CD4-positive, alpha-beta T cell (primary cell): ENCODE measurements around the gene RAP1GAP2. TPM values are rescaled to one million over a fixed set of nuclear protein-coding genes. Genes with fewer than 3 reads are reported as not detected.

Experiments
- ATAC-seq: fragments of 200-7000 bp; cut with Tn5 transposase; one replicate; pipeline ENCODE4 v1.10.0; 2022; ENCODE audit warnings: mild to moderate bottlenecking; ENCODE audit not compliant: poor library complexity
- CTCF ChIA-PET: fragments of 350-600 bp; sonication (Branson Sonifier 250); formaldehyde crosslinking; loops from one replicate; lab custom pipeline; 2021; ENCODE audit warnings: antibody characterized with exemption, inconsistent platforms; lab: Charles Lee
- POLR2A ChIA-PET: fragments of 350-600 bp; sonication (Branson Sonifier 250); formaldehyde crosslinking; loops from one replicate; lab custom pipeline; 2021; ENCODE audit warnings: antibody characterized with exemption, inconsistent platforms; lab: Charles Lee
- DNase-seq, 14 experiments: peaks; one replicate each; pipeline ENCODE4 v3.0.0-alpha.2; 2013 to 2020; ENCODE audit warnings: mixed read lengths in 2 of 14
- H3K27ac ChIP-seq, 2 donors: one replicate each; pipeline versions ENCODE4 v1.5.1 to v1.7.0; 2013; ENCODE audit warnings: low read length in 2 of 2, low read depth in 1 of 2, mild to moderate bottlenecking in 1 of 2
- H3K27me3 ChIP-seq, 2 experiments: 1 replicate in 1 of 2; 2 replicates in 1 of 2; pipeline versions ENCODE4 v1.6.1 to v1.7.0; 2013; ENCODE audit warnings: low read length in 2 of 2, control low read depth in 1 of 2, mild to moderate bottlenecking in 1 of 2, moderate library complexity in 1 of 2; ENCODE audit not compliant: insufficient read depth in 2 of 2, control insufficient read depth in 1 of 2
- H3K36me3 ChIP-seq: one replicate; pipeline ENCODE4 v1.6.1; 2013; ENCODE audit warnings: low read length, control low read depth; ENCODE audit not compliant: insufficient read depth
- H3K4me1 ChIP-seq: one replicate; pipeline ENCODE4 v1.6.1; 2013; ENCODE audit warnings: low read length, control low read depth; ENCODE audit not compliant: insufficient read depth
- H3K4me3 ChIP-seq: one replicate; pipeline ENCODE4 v1.5.1; 2013; ENCODE audit warnings: mild to moderate bottlenecking, low read length, moderate library complexity
- H3K9me3 ChIP-seq, 2 experiments: 1 replicate in 1 of 2; 2 replicates in 1 of 2; pipeline versions ENCODE4 v1.6.1 to v1.7.0; 2013; ENCODE audit warnings: low read length in 2 of 2, mild to moderate bottlenecking in 2 of 2, control low read depth in 1 of 2, moderate library complexity in 1 of 2; ENCODE audit not compliant: control insufficient read depth in 1 of 2, insufficient read depth in 1 of 2
- H3K27ac Mint-ChIP-seq: one replicate; pipeline ENCODE4 v1.8.0; 2020; ENCODE audit warnings: mixed read lengths
- H3K27me3 Mint-ChIP-seq: one replicate; pipeline ENCODE4 v1.8.0; 2021; ENCODE audit warnings: mixed read lengths
- H3K36me3 Mint-ChIP-seq: one replicate; pipeline ENCODE4 v1.8.0; 2021; ENCODE audit warnings: low read depth, mixed read lengths
- H3K4me1 Mint-ChIP-seq: one replicate; pipeline ENCODE4 v1.8.0; 2021; ENCODE audit warnings: low read depth, mixed read lengths
- H3K4me3 Mint-ChIP-seq: one replicate; pipeline ENCODE4 v1.8.0; 2020; ENCODE audit warnings: mild to moderate bottlenecking, mixed read lengths
- H3K9me3 Mint-ChIP-seq: one replicate; pipeline ENCODE4 v1.8.0; 2020; ENCODE audit warnings: mixed read lengths
- intact Hi-C, 2 experiments: fragments of 100-400 bp; cut with DNase I in 1 of 2; cut with micrococcal nuclease in 1 of 2; formaldehyde crosslinking; loops; one replicate each; pipeline versions ENCODE4 v1.15.1 to v1.9.0; 2023 to 2025; cut with DNase I, micrococcal nuclease
- total RNA-seq, 174 experiments: library from RNA in 2 of 174; stranded (reverse) in 2 of 174; gene quantifications; one replicate each; pipeline ENCODE4 v1.2.3 and lab custom pipeline; 2021 to 2026
- TF ChIP-seq, protein P1 (sequence below): fragments of 200-600 bp; IDR thresholded peaks from one replicate; pipeline ENCODE4 v1.8.0; 2022; ENCODE audit warnings: antibody characterized with exemption, mild to moderate bottlenecking

RAP1GAP2 gene
- total RNA-seq, 2 experiments from 2014 or later = 46.3 to 49.7 TPM

DNA sequence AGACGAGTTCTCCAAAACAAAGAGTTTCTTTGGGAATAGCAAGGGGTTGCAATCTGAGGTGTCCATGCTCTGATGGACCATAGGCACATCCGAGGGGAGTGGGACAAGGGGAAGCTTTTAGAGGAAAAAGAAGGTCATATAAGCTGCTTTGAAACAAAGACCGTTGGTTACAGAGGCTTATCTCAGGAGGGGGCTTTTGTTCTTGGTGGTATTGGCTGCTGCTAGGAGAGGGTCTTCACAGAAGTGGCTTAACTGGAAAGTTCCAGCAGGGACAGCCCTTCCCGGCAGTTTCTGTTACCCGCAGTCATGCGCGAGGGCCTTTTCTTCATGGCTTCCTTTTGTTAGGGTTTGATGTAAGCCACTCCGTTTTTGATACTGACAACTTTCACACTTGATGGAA lies 76.0 kb downstream of the RAP1GAP2 start:
- H3K4me3 Mint-ChIP-seq = no peak overlapping the region
- no peaks in the 10 kb centered on the region for H3K9me3 Mint-ChIP-seq
- ATAC-seq (no peak), DNase-seq (no peak)
- no peak overlapping the region for H3K4me3 ChIP-seq
- CTCF ChIA-PET = no interaction called here
- no peaks in the 10 kb centered on the region for H3K27me3 ChIP-seq
- intact Hi-C loops = no loop called here
- H3K36me3 ChIP-seq = peaks cover 10% of the 10 kb centered on the region
- TF ChIP-seq, protein P1, sequence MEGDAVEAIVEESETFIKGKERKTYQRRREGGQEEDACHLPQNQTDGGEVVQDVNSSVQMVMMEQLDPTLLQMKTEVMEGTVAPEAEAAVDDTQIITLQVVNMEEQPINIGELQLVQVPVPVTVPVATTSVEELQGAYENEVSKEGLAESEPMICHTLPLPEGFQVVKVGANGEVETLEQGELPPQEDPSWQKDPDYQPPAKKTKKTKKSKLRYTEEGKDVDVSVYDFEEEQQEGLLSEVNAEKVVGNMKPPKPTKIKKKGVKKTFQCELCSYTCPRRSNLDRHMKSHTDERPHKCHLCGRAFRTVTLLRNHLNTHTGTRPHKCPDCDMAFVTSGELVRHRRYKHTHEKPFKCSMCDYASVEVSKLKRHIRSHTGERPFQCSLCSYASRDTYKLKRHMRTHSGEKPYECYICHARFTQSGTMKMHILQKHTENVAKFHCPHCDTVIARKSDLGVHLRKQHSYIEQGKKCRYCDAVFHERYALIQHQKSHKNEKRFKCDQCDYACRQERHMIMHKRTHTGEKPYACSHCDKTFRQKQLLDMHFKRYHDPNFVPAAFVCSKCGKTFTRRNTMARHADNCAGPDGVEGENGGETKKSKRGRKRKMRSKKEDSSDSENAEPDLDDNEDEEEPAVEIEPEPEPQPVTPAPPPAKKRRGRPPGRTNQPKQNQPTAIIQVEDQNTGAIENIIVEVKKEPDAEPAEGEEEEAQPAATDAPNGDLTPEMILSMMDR = no peak
- no peaks in the 10 kb centered on the region for H3K4me1 ChIP-seq
- no peaks in the 10 kb centered on the region for H3K9me3 ChIP-seq
- no peak overlapping the region for H3K27ac ChIP-seq
- H3K4me1 Mint-ChIP-seq = no peaks in the 10 kb centered on the region
- H3K36me3 Mint-ChIP-seq = peaks cover 10% of the 10 kb centered on the region
- POLR2A ChIA-PET = no interaction called here
- no peaks in the 10 kb centered on the region for H3K27me3 Mint-ChIP-seq
- no peak overlapping the region for H3K27ac Mint-ChIP-seq

DNA sequence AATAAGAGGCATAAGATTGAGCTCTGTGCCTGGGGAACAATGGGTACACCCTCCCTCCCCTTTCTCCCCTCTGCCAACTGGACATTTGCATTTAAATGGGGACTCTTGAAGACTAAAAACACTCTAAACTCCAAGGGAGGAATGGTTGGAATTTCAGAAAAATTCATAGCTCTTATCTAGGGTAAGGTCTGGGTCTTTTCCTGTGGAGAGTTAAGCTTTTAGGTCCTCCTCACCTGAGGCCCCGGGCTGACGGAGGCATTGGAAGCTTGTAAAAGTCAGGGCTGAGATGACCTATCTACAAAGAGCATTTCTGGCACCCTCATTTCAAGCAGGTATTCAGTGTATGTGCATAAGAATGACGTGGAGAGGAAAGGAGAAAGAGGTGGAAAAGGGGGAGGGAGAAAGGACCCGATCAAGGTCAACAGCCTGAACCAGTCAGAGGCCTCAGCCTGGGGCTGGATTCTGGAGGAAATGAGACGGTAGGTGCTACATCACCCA lies 78.0 kb downstream of the RAP1GAP2 start:
- Mint-ChIP-seq H3K4me3 (no peak overlapping the region), H3K9me3 (no peaks in the 10 kb centered on the region), H3K36me3 (peaks cover 3% of the 10 kb centered on the region), H3K27me3 (no peaks in the 10 kb centered on the region), H3K27ac (no peak overlapping the region), H3K4me1 (peaks cover 6% of the 10 kb centered on the region)
- peaks cover 0 to 6% of the 10 kb centered on the region in 2 experiments for H3K9me3 ChIP-seq
- intact Hi-C loops = no loop called here
- no peak overlapping the region for H3K27ac ChIP-seq
- H3K4me1 ChIP-seq = peaks cover 7% of the 10 kb centered on the region
- H3K4me3 ChIP-seq = no peak overlapping the region
- POLR2A ChIA-PET = interaction anchor here (0.5 kb wide), 1 partner anchor 174 kb away, joined by 3 read pairs; no protein-coding TSS in a partner anchor
- no peak for DNase-seq
- no peaks in the 10 kb centered on the region for H3K27me3 ChIP-seq
- peaks cover 3% of the 10 kb centered on the region for H3K36me3 ChIP-seq
- no peak for ATAC-seq
- CTCF ChIA-PET = no interaction called here
- TF ChIP-seq, protein P1 = no peak

DNA sequence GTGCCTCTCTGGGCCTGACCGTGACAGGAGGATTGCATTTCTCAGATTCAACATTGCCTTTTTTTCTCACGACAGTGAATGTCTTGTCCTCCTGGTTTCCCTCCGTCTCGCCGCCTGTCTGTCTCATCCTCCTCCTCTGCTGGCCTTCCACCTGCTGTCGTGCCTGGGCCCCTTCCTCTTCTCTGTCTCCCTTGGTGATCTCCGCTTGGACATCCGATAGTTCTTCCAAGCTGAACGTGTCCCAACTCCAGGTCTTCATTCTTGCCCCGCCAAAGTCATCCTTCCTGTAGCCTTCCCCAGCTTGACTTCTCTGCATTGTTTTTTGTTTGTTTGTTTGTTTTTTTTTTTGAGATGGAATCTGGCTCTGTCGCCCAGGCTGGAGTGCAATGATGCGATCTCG lies 79.4 kb downstream of the RAP1GAP2 start:
- H3K36me3 ChIP-seq = peaks cover 3% of the 10 kb centered on the region
- Mint-ChIP-seq H3K36me3 (peaks cover 3% of the 10 kb centered on the region), H3K4me3 (no peak overlapping the region), H3K27ac (no peak overlapping the region), H3K4me1 (peaks cover 16% of the 10 kb centered on the region), H3K9me3 (no peaks in the 10 kb centered on the region), H3K27me3 (no peaks in the 10 kb centered on the region)
- ATAC-seq = no peak
- ChIA-PET POLR2A (no interaction called here), CTCF (no interaction called here)
- peaks cover 11% of the 10 kb centered on the region for H3K4me1 ChIP-seq
- intact Hi-C loops = no loop called here
- H3K4me3 ChIP-seq = no peak overlapping the region
- no peak overlapping the region for H3K27ac ChIP-seq
- peaks cover 0 to 6% of the 10 kb centered on the region in 2 experiments for H3K9me3 ChIP-seq
- TF ChIP-seq, protein P1 = no peak
- no peak for DNase-seq
- no peaks in the 10 kb centered on the region for H3K27me3 ChIP-seq
